Naive thymus-derived CD4-positive, alpha-beta T cell (primary cell): ENCODE data around the gene HNRNPCL4. TPM values are rescaled to one million over a fixed set of nuclear protein-coding genes. Genes with fewer than 3 reads are reported as not detected.

Experiments
- polyA plus RNA-seq, 2 donors: library from polyadenylated mRNA; unstranded; fragments of 300-500 nt; fragmentation: Illumina TruSeq; gene quantifications; one replicate each; pipeline ENCODE4 v1.2.3, GENCODE V29; 2021
- total RNA-seq, 6 experiments: library from RNA in 5 of 6; stranded (reverse) in 5 of 6; gene quantifications; 1 replicate in 5 of 6; 2 replicates in 1 of 6; pipeline ENCODE4 v1.2.3 and lab custom pipeline; 2021 to 2026

HNRNPCL4 gene
- total and polyA plus RNA-seq, 7 experiments from 2014 or later: not detected

Other genes with a start within 250 kb of the HNRNPCL4 start
- not detected for gene PRAMEF7, start 249.0 kb downstream of the HNRNPCL4 start, total RNA-seq
- not detected for gene PRAMEF7, start 249.0 kb downstream of the HNRNPCL4 start, polyA plus RNA-seq
- gene PRAMEF6, start 218.1 kb downstream of the HNRNPCL4 start, total RNA-seq: not detected
- not detected for gene PRAMEF6, start 218.1 kb downstream of the HNRNPCL4 start, polyA plus RNA-seq
- not detected for gene PRAMEF27, start 109.1 kb downstream of the HNRNPCL4 start, total RNA-seq
- not detected for gene PRAMEF27, start 109.1 kb downstream of the HNRNPCL4 start, polyA plus RNA-seq
- not detected for gene HNRNPCL3, start 104.9 kb downstream of the HNRNPCL4 start, total RNA-seq
- not detected for gene HNRNPCL3, start 104.9 kb downstream of the HNRNPCL4 start, polyA plus RNA-seq
- gene PRAMEF25, start 94.9 kb downstream of the HNRNPCL4 start, total RNA-seq: not detected
- gene PRAMEF25, start 94.9 kb downstream of the HNRNPCL4 start, polyA plus RNA-seq: not detected
- not detected for gene HNRNPCL2, start 48.8 kb downstream of the HNRNPCL4 start, total RNA-seq
- gene HNRNPCL2, start 48.8 kb downstream of the HNRNPCL4 start, polyA plus RNA-seq: not detected
- not detected for gene PRAMEF26, start 9.6 kb downstream of the HNRNPCL4 start, total RNA-seq
- gene PRAMEF26, start 9.6 kb downstream of the HNRNPCL4 start, polyA plus RNA-seq: not detected
- gene PRAMEF9, start 6.2 kb upstream of the HNRNPCL4 start, total RNA-seq: not detected
- not detected for gene PRAMEF9, start 6.2 kb upstream of the HNRNPCL4 start, polyA plus RNA-seq
- gene PRAMEF13, start 35.8 kb upstream of the HNRNPCL4 start, total RNA-seq: not detected
- gene PRAMEF13, start 35.8 kb upstream of the HNRNPCL4 start, polyA plus RNA-seq: not detected
- not detected for gene PRAMEF18, start 60.5 kb upstream of the HNRNPCL4 start, total RNA-seq
- gene PRAMEF18, start 60.5 kb upstream of the HNRNPCL4 start, polyA plus RNA-seq: not detected
- gene PRAMEF5, start 88.6 kb upstream of the HNRNPCL4 start, total RNA-seq: not detected
- gene PRAMEF5, start 88.6 kb upstream of the HNRNPCL4 start, polyA plus RNA-seq: not detected
- not detected for gene PRAMEF8, start 119.5 kb upstream of the HNRNPCL4 start, total RNA-seq
- gene PRAMEF8, start 119.5 kb upstream of the HNRNPCL4 start, polyA plus RNA-seq: not detected
- gene PRAMEF33, start 137.9 kb upstream of the HNRNPCL4 start, total RNA-seq: not detected
- not detected for gene PRAMEF33, start 137.9 kb upstream of the HNRNPCL4 start, polyA plus RNA-seq
- not detected for gene PRAMEF15, start 149.9 kb upstream of the HNRNPCL4 start, total RNA-seq
- gene PRAMEF15, start 149.9 kb upstream of the HNRNPCL4 start, polyA plus RNA-seq: not detected
- gene PRAMEF14, start 181.5 kb upstream of the HNRNPCL4 start, total RNA-seq: not detected
- gene PRAMEF14, start 181.5 kb upstream of the HNRNPCL4 start, polyA plus RNA-seq: not detected
- not detected for gene PRAMEF19, start 206.3 kb upstream of the HNRNPCL4 start, total RNA-seq
- gene PRAMEF19, start 206.3 kb upstream of the HNRNPCL4 start, polyA plus RNA-seq: not detected
- not detected for gene PRAMEF17, start 224.0 kb upstream of the HNRNPCL4 start, total RNA-seq
- not detected for gene PRAMEF17, start 224.0 kb upstream of the HNRNPCL4 start, polyA plus RNA-seq
- not detected for gene PRAMEF20, start 244.8 kb upstream of the HNRNPCL4 start, total RNA-seq
- gene PRAMEF20, start 244.8 kb upstream of the HNRNPCL4 start, polyA plus RNA-seq: not detected